NCI-H460 (cell line): ENCODE measurements around the gene ALDH16A1. TPM values are rescaled to one million over a fixed set of nuclear protein-coding genes. Genes with fewer than 3 reads are reported as not detected.
A peak's percentile ranks its signal among the peaks of the same experiment; 100 is the strongest.

Source experiments
- DNase-seq: peaks from one replicate; pipeline ENCODE4 v3.0.0-alpha.2; 2016; ENCODE audit warnings: low read depth; ENCODE audit errors: extremely low read depth
- total RNA-seq: library from RNA; depleted of rRNA; stranded (reverse); fragments of >200 nt; shearing (Covaris generic); gene quantifications from 2 replicates; pipeline ENCODE4 v1.2.3, GENCODE V29; 2014

ALDH16A1 gene
- total RNA-seq, 1 experiment from 2014 or later: 32.4 TPM

DNA sequence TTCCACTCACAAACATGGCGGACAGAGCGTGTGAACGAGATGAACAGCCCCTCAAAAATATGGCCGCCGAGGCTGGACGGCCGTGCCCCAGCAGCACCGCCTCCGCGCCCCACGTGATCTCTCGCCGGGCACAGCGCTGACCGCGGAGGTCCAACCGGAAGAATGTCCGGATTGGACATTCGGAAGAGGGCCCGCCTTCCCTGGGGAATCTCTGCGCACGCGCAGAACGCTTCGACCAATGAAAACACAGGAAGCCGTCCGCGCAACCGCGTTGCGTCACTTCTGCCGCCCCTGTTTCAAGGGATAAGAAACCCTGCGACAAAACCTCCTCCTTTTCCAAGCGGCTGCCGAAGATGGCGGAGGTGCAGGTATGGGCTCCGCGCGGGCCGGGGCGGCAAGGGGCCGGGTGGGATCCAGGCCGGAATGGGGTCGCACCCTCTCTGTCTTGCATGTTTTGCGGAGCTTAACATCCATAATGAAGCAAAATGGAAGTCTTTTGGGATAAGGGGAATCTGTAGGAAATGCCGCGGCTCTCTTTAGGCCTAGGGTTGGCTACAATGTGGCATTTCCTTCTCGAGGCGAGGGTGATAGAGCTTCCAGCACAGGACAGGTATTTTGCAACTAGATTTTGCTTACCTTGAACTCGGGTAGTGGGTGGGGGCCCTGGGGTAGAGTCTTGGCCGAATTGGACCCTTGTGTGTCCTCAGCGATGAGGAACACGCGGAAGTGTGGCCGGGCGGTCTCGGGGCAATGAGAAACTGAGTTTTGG, 34.4 kb downstream of the ALDH16A1 start, which contains the start of gene RPL13A:
Gene RPL13A, plus strand, starts transcription at position 332 of the 769 bp plus-strand sequence. Its CDS starts 22 bp downstream, at position 354.
- peak; percentile 98 for DNase-seq

GRCh38 chr19:49488046-49488862, 35.2 kb downstream of the ALDH16A1 start:
- DNase-seq: no peak

- no peak for DNase-seq
These were observed 36.0 kb downstream of the ALDH16A1 start for GRCh38 chr19:49488863-49489537.

- DNase-seq: peak; percentile 54
These were observed 36.7 kb downstream of the ALDH16A1 start for GRCh38 chr19:49489601-49490167.

DNA sequence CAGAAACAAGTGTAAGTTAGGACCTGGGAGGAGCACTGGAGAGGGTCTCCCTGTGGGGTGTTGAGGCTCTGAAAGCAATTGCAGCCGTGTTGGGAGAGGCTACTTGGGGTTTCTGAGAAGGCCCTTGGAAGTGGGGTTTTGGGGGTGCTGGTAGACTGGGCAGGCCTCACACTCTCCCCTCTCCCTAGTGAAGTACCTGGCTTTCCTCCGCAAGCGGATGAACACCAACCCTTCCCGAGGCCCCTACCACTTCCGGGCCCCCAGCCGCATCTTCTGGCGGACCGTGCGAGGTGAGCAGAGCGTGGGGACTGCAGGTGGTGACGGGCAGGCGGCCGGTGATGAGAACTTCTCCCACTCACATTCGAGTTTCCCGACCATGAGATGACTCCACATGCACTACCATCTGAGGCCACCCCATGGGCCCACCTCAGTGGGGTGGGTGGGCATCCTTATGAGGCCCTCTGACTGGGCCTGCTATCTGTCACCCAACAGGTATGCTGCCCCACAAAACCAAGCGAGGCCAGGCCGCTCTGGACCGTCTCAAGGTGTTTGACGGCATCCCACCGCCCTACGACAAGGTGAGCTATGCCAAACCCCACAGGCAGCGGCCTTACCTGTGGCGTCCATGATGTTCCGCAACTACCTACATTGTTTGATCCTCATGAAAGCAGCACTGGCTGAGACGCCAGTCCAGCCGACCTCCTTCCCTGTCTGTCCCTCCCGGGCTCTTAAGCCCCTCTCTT, 37.4 kb downstream of the ALDH16A1 start:
- no peak for DNase-seq

DNA sequence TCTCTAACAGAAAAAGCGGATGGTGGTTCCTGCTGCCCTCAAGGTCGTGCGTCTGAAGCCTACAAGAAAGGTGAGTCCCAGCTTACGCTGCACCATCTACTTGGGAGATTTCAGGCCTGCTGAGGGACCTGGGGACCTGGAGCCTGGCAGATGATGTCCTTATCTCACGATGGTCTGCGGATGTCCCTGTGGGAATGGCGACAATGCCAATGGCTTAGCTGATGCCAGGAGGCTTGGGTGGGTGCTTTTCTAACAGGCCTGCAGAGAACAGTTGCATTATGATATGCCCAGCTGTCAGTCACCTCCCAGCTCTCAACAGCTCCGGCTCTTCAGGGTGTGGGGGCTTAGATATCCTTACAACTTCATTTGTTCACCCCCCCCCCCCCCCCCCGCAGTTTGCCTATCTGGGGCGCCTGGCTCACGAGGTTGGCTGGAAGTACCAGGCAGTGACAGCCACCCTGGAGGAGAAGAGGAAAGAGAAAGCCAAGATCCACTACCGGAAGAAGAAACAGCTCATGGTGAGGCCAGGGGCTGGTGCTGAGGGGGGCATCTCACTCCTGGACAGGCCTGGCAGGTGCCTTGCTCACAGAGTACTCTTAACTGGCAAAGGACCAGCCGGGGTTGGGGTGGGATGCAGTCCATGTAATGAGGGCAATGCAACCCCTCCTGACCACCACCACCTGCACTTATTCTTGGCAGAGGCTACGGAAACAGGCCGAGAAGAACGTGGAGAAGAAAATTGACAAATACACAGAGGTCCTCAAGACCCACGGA, 38.2 kb downstream of the ALDH16A1 start:
- DNase-seq: no peak

- DNase-seq: no peak
These were observed 39.0 kb downstream of the ALDH16A1 start for GRCh38 chr19:49491804-49492572.

GRCh38 chr19:49492573-49493405, 39.8 kb downstream of the ALDH16A1 start:
- peak; percentile 56 for DNase-seq

- DNase-seq: no peak
These were observed 43.6 kb downstream of the ALDH16A1 start for GRCh38 chr19:49496574-49497008.

DNA sequence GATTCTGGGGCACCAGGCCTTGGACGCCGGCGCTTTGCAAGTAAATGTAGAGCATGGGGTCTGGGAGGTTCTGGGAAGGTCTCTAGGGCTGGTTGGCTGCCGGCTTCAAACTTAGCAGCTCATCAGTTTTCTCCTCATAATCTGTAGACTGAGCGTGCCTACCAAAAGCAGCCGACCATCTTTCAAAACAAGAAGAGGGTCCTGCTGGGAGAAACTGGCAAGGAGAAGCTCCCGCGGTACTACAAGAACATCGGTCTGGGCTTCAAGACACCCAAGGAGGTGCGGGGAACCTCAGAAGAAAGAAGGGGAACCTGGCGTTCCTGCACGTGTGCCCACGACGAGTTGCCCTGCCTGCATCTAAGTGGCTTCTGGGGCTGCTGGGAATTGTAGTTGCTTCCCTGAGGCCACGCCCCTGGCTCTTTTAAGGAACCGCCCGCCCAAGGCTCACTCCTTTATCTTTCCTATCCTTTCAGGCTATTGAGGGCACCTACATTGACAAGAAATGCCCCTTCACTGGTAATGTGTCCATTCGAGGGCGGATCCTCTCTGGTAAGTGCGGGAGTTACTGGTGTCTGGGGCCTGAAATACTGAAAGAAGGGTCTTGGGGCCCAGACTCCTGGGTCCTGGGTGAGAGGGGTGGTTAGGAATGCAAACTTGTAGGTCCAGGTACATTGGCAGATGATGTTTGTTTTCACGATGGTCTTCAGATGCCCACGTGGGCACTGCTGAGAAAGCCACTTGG, 44.2 kb downstream of the ALDH16A1 start:
- DNase-seq: no peak

- DNase-seq: no peak
These were observed 44.7 kb downstream of the ALDH16A1 start for GRCh38 chr19:49497789-49498103.

DNA sequence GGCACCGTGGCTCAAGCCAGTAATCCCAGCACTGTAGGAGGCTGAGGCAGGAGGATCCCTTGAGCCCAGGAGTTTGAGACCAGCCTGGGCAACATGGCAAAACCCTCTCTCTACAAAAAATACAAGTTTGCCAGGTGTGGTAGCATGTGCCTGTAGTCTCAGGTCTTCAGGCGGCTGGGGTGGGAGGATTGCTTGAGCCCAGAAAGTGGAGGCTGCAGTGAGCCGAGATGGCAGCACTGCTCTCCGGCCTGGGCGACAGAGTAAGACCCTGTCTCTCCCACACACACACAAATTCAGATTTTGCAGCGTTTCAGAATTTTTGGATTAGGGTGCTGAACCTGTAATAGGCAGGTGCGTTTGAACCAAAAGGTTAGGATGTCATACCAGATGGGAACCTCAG, 45.5 kb downstream of the ALDH16A1 start:
- no peak for DNase-seq

GRCh38 chr19:49499030-49499670, 46.1 kb downstream of the ALDH16A1 start:
- DNase-seq: no peak

DNA sequence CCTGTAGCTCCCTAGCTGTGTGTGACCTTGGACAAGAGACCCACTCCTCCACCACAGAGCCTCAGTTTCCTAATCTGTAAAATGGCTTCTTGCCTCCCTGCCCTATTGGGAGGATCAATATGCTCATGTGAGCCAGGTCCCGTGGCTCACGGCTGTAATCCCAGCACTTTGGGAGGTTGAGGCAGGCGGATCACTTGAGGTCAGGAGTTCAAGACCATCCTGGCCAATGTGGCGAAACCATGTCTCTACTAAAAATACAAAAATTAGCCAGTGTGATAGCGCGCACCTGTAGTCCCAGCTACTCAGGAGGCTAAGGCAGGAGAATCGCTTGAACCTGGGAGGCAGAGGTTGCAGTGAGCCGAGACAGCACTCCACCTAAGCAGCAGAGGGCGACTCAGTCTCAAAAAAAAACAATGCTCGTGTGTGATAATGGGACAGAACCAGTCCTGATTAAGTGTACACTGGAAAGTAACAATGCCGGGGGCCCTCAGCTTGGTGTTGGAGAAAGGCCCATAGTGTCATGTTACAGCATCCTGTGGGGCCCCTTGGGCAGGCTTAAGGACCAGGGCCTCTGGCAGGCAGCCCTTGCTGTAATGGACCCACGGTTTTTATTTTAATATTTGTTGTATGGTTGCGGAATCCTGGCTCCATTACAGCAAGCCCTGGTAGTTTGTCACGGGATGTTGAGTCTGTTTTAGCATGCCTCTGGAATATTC, 50.0 kb downstream of the ALDH16A1 start:
- peak; percentile 39 for DNase-seq

DNA sequence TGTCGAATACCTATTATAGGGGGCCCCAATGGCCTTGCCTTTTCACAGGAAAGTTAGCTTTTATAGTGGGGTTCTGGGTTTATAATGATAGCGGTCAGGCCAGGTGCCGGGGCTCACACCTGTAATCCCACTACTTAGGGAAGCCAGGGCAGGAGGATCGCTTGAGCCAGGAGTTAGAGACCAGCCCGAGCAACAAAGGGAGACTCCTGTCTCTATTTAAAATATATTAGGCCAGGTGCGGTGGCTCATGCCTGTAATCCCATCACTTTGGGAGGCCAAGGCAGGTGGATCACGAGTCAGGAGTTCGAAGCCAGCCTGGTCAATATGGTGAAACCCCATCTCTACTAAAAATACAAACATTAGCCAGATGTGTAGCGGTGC, 50.5 kb downstream of the ALDH16A1 start:
- no peak for DNase-seq

GRCh38 chr19:49506575-49507105, 53.6 kb downstream of the ALDH16A1 start:
- DNase-seq: no peak
